C4-2B (cell line): Measurements from ENCODE around the gene WDR7.

Experiments used
- H3K27ac ChIP-seq: fragments of 450-650 bp; 2 replicates; pipeline ENCODE4 v1.5.1; 2017
- ZFX ChIP-seq: fragments of 450-650 bp; IDR thresholded peaks from 2 replicates; pipeline ENCODE4 v1.6.1; 2017
- TF ChIP-seq, protein P1 (sequence below): fragments of 450-650 bp; conservative IDR thresholded peaks from 2 replicates; pipeline ENCODE4 v1.5.1; 2017; ENCODE audit warnings: mild to moderate bottlenecking

The WDR7 gene

DNA sequence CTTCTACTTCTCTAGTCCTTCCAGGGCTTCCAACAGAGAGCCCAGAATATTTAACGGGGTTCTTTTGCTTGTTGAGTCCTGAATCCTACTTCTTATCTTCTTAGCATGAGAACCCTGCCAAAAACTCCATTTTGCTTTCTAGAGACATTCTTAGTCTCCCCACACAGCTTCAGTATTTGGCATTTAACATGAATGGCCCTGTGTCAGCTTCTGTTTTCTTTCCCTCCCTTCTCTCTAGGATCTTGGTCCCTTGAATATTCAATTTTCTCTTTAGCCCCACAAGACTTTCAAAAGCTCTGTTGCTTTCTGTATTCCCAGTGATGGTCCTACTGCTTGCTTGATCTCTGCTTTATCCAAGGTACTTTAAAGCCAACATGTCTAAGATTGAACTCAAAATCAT, 89.5 kb downstream of the WDR7 start:
- no peak for TF ChIP-seq ZFX
- TF ChIP-seq, protein P1, sequence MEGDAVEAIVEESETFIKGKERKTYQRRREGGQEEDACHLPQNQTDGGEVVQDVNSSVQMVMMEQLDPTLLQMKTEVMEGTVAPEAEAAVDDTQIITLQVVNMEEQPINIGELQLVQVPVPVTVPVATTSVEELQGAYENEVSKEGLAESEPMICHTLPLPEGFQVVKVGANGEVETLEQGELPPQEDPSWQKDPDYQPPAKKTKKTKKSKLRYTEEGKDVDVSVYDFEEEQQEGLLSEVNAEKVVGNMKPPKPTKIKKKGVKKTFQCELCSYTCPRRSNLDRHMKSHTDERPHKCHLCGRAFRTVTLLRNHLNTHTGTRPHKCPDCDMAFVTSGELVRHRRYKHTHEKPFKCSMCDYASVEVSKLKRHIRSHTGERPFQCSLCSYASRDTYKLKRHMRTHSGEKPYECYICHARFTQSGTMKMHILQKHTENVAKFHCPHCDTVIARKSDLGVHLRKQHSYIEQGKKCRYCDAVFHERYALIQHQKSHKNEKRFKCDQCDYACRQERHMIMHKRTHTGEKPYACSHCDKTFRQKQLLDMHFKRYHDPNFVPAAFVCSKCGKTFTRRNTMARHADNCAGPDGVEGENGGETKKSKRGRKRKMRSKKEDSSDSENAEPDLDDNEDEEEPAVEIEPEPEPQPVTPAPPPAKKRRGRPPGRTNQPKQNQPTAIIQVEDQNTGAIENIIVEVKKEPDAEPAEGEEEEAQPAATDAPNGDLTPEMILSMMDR, result no peak
- H3K27ac ChIP-seq, result no peak overlapping the region

DNA sequence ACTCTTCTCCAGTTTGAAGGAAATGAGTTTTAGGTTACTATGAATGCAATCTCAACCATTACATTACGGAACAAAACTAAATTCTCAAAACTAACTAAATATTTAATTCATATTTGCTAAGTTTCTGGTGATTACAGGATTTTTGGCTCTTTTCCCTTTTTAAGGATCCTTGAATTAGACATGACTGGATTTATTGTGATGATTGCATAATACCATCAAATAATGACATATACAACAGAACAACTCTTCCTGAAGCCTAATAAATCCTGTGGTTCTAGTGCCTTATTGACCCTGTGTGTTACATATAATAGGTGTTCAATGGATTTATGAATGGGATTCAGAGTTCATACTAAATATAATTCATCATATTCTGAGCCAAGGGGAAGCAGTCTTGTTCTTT, 90.5 kb downstream of the WDR7 start:
- TF ChIP-seq, protein P1, result no peak
- no peak for TF ChIP-seq ZFX
- no peak overlapping the region for H3K27ac ChIP-seq

DNA sequence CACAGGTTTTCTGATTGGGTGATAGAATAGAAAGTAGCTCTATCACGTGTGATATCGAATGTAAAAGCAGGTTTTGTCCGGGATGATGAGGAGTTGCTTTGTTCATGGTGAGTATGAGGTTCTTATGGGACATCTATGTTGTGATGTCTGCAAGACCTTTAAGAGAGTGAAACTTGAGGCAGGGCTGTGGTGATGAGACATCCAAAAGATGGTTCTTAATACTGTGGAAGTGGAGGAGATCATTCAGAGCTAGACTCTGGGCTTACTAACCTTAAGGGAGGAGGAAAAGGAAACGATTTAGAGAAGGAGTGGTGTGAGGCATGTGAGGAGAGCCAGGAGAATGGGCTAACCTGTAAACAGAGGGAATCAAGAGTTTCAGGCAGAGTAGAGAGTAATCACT, 92.0 kb downstream of the WDR7 start:
- TF ChIP-seq ZFX, result no peak
- TF ChIP-seq, protein P1, result no peak
- no peak overlapping the region for H3K27ac ChIP-seq

DNA sequence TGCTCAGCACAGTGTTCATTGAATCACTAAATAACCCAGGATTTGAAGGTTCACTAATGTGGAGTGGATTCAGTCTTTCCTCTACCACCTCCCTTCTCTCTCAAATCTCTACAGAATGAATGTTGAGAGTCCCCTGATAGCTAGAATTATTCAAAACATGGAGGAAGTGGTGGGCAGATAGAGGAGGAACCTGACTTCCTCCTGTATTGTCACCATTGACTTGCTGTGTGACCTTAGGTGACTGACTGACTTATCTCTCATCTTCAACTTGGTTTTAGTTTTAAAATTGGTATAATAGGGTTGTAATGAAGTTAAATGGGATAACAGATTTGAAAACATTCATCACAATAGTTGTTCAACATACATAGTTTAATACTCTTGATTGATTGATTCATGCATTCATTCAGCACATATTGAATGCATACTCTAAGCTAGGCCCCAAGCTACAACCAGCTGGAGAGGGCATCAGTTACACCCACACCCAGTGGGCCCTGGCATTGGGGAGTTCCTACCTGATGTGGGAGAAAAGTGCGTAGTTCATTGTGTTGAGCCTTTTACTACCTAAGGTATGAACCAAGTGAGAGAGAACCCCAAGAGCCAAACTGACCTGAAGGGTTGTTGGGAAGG, 96.0 kb downstream of the WDR7 start:
- TF ChIP-seq ZFX, result no peak
- TF ChIP-seq, protein P1, result no peak
- H3K27ac ChIP-seq, result no peak overlapping the region

DNA sequence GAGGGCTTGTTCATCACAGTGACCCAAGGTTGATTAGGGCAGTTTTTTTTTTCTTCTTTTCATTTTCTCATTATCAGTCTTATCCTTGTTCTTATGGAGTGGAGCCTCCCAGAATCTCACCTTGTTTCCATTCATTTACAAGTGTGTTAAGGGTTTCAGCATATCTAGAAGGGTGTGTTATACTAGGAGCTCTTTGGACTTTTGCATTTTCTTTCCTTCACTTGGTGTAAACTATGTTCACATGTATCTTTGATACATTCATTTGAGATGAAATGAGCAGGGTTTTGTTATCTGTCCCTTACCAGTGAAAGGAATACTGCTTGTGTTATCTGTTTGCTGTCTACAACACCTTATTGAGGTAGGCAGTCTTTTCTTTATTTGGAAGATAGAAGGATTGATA, 96.7 kb downstream of the WDR7 start:
- H3K27ac ChIP-seq, result no peak overlapping the region
- TF ChIP-seq, protein P1, result no peak
- TF ChIP-seq ZFX, result no peak

DNA sequence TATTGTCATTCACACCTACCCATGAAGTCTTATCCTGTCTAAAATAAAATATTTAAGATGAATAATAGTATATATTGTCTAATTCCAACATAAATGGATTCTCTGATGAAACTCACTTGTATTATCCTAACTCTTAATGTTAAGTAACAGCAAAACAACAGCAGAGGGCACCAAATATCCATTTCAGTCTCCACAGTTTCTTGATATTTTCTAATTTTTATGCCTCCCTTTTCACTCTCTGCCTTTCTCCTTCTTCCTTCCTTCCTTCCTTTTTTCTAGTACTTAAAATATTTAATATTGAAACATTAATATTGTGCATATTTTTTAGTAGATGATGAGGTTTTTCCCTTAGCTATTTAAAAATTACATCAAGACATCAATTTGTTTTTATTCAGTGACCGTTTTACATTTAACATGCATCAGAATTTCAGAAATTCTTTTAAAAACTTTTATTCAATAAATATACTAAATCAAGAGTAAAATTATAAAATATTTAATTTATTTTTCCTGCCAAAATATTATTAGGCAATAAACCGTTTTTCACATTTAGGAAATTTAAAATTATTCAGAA, 97.6 kb downstream of the WDR7 start:
- H3K27ac ChIP-seq, result no peak overlapping the region
- no peak for TF ChIP-seq ZFX
- TF ChIP-seq, protein P1, result peak; percentile 68

DNA sequence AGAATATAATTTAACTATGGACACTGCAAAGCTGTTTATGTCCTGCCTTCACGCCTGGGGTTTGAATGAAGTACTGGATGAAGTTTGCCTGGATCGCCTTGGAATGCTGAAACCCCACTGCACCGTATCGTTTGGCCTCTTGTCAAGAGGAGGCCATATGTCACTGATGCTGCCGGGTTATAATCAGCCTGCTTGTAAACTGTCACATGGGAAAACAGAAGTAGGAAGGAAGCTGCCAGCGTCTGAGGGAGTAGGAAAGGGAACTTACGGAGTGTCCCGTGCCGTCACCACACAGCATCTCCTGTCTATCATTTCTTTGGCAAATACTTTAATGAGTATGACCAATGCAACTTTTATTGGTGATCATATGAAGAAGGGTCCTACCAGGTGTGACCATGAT, 105.8 kb downstream of the WDR7 start:
- TF ChIP-seq ZFX, result no peak
- TF ChIP-seq, protein P1, result no peak
- no peak overlapping the region for H3K27ac ChIP-seq
